Nasal cavity respiratory epithelium epithelial cell of viscerocranial mucosa (primary cell): ENCODE measurements around the gene PTPN1. TPM values are rescaled to one million over a fixed set of nuclear protein-coding genes. Genes with fewer than 3 reads are reported as not detected.

Experiments used
- total RNA-seq: library from RNA; depleted of rRNA; stranded (reverse); fragments of >200 nt; gene quantifications from 2 replicates; pipeline ENCODE4 v1.2.3, GENCODE V29; 2014

The PTPN1 gene
- total RNA-seq = 25.6 and 43.0 TPM in 2 replicates

DNA sequence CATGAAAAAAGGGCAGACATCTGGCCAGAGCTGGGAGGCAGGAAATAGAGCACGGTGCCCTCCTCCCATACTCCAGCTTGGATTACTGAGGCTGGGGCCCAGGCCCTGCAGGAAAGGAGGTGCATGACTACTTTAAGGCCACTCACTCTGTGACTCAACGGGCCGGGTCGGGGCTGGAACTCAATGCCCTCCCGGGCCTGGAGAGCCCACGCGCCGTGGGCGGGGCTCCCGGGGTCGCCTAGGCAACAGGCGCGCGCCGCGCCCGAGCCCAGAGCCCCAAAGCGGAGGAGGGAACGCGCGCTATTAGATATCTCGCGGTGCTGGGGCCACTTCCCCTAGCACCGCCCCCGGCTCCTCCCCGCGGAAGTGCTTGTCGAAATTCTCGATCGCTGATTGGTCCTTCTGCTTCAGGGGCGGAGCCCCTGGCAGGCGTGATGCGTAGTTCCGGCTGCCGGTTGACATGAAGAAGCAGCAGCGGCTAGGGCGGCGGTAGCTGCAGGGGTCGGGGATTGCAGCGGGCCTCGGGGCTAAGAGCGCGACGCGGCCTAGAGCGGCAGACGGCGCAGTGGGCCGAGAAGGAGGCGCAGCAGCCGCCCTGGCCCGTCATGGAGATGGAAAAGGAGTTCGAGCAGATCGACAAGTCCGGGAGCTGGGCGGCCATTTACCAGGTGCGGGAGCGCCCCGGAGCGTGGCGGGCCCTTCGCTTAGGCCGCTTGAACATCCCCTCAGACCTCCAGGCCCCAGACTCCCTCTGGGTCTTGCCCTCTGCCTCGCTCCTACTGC, at the start of gene PTPN1:
PTPN1 (plus strand) TSS at position 461 of the 783 bp plus-strand sequence; CDS start at position 606, 145 bp downstream.

Other genes with a start within 250 kb of the PTPN1 start
- gene RIPOR3, start 181.2 kb downstream of the PTPN1 start, total RNA-seq = 1.6 TPM in 1 of 2 replicates, not detected in the other
- gene PARD6B, start 221.2 kb downstream of the PTPN1 start, total RNA-seq = 14.8 and 19.1 TPM in 2 replicates